Anterior cingulate cortex (tissue), 58 donors: ENCODE data around the gene KIAA1217.
A peak's percentile ranks its signal among the peaks of the same experiment; 100 is the strongest.

ENCODE experiments used
- DNase-seq, 58 donors: peaks; one replicate each; lab custom pipeline; 2025; lab: John Stamatoyannopoulos, UW

Gene KIAA1217

GRCh38 chr10:24207781-24208611 is 942 bp upstream of the KIAA1217 start:
- DNase-seq = no peak

GRCh38 chr10:24209432-24209771 is 464 bp downstream of the KIAA1217 start:
- no peak for DNase-seq

GRCh38 chr10:24209946-24210491 is 1.1 kb downstream of the KIAA1217 start:
- DNase-seq = peak in 1 of 58 donors; percentile 11

DNA sequence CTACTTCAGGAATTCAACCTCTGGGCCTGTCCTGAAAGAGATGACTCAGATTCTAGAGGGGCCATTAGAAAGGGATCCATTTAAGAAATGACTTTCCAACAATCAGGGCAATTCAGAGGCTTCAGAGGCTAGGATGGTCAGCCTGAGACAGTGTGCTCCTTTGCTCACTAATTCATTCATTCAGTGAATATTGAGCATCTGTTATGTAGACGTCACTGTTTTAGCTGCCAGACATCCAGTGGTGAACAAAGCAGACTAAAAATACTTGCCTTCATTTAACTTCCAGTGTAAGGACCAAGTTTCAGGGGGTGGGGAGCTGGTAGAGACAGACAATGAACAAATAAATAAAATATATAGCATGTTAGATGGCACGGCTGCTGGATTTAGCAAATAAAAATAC is 1.6 kb downstream of the KIAA1217 start:
- DNase-seq = no peak

GRCh38 chr10:24213266-24213665 is 4.3 kb downstream of the KIAA1217 start:
- no peak for DNase-seq

DNA sequence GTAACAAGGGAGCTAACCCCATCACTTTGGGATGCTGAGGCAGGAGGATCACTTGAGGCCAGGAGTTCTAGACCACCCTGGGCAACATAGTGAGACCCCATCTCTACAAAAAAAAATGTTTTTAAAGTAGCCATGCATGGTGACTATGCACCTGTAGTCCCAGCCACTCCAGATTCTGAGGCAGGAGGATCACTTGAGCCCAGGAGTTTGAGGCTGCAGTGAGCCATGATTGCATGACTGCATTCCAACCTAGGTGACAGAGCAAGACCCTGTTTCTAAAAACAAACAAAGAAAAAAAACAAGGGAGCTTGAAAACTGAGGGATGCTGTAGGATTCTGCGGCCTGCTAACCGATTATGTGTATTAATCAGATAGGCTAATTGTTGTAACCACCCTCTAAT is 4.9 kb downstream of the KIAA1217 start:
- no peak for DNase-seq

- no peak for DNase-seq
These were observed 5.8 kb downstream of the KIAA1217 start for GRCh38 chr10:24214762-24215161.

DNA sequence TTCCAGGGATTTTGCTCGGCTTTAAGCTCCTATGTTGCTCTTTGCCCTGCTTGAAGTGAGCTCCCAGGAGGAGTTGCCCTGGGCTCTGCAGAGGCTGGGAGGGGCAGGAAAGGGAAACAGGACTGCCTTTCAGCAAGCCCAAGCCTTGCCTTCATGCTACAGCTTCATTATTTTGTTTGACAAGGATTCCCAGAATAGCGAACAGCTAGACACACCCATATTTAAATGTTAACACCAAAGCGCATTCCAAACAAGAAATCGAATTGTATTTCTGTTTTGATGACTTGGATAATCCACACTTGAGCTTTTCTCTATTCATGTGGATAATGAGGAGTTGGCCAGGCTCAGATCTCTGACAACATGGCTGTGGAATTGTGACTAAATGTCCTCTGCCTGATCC is 6.3 kb downstream of the KIAA1217 start:
- DNase-seq = no peak

DNA sequence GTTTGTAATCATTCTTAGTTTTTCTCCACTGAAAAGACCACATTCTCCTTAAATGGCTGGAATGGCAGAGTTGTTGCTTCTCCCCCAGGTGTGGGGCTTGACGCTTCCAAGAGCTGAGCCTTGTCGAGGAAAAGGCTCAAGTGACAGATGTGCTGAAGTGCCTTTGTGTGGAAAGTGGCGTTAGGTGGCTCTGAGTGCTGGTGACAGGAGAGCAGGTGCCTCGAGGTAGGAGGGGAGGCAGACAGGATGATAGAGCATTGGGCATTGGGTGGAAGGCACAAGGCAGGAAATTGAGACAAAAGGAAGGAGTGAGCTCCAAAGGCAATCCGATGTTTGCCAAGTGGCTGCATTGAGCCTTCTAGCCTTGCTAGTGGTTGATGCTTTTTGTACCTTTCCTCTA is 6.7 kb downstream of the KIAA1217 start:
- no peak for DNase-seq

- no peak for DNase-seq
These were observed 11.0 kb downstream of the KIAA1217 start for GRCh38 chr10:24219963-24220362.

DNA sequence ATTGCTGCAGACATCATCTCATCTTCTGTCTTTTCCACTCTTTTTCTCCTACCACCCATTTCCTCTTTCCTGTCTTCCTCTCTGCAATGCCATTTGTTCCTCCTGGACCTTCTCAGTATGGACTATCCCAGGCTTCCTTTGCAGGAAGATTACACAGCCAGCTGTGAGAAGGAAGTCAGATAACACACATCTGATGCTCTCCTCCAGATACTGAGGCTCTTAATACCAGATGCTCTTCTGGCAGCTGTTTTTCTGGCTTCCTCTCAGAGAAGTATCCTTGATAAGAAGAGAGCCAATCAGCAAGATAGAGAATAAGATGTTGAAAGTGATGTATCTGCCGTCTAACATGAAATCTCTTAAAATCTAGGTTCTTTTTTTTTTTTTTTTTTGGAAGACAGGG is 14.4 kb downstream of the KIAA1217 start:
- DNase-seq = no peak

- DNase-seq = no peak
These were observed 15.0 kb downstream of the KIAA1217 start for GRCh38 chr10:24223953-24224352.

DNA sequence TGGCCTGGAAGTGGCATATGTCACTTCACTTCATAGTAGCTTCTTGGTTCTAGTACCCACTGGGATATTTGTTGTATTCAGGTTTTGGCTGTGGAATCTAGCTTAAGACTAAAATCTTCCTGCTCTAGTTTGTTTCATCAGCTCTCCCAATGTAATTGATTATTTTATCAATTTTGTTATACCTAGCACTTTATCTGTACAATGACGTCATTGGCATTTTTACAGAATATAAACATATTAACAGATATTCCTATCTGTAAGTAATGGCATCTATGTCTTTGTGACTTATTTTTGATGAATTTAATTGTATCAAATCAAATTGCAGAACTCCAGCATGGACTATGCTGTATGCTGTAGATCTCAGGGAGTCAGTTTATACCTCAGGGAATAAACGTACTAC is 19.7 kb downstream of the KIAA1217 start:
- DNase-seq = no peak

DNA sequence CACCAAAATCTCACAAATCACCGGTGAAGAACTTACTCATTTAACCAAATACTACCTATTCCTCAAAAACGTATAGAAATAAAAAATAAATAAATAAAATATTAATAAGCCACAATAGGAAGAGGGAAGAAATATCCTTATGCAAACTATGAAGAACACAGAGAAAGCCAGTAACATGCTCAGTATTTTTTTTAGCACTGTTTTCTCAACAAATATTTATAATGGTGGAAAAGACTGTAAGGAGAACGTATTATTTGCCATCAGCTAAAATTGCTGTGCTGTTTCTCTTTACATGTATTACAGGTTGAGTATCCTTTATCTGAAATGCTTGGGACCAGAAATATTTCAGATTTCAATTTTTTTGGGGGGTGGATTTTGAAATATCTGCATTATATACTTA is 21.0 kb downstream of the KIAA1217 start:
- DNase-seq = no peak

DNA sequence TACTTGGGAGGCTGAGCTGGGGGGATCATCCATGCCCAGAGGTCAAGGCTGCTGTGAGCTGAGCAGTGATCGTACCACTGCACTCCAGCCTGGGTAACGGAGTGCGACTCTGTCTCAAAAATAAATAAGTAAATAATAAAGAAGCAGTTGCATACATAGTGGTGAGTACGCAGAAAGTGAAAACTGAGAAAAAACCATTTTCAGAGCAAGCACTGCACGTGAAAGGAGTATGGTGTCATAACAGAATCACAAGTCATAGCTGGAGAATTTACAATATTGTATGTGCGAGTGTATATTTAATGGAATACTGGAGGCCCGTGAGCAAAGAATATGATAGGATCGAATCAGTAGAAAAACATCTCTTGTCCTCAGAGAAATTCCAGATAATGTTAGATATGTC is 22.3 kb downstream of the KIAA1217 start:
- DNase-seq = no peak

DNA sequence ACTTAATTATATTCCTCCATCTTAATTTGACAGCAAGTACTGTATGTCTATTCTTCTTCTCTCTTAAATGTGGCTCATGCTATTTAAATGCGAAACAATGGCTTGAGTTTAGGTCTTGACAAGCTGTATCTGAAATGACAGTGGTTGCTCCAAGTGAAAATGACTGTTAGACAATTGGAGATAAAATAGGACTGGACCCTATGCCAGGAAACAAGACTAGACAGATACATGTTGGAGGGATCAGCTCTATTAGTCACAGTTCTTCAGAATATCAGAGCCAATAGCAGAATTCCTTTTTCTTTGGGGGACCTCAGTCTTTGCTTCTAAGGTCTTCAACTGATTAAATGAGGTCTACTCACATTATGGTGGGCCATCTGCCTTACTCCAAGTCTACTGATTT is 25.8 kb downstream of the KIAA1217 start:
- DNase-seq = no peak

DNA sequence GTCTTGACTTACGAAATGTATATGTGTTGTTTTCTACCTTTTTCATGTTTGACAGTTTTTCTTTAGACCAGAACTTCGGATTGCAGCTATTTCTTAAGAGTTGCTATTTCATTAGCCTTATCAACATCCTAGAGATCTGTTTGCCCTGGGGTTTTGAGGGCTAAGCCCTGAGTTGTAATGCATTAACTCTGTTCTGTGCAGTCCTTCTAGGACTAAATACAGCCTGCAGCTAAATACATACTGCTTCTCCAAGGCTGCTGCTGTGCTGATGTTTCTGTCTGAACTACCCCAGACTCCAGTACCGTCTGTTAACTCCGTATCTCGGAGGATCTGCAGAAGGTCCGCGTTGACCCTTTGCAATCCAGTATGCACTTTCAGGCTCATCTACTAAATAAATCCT is 26.5 kb downstream of the KIAA1217 start:
- DNase-seq = no peak

- peak in 4 of 58 donors; percentile 1 to 7 (median 2) for DNase-seq
These were observed 29.0 kb downstream of the KIAA1217 start for GRCh38 chr10:24237801-24238395.

DNA sequence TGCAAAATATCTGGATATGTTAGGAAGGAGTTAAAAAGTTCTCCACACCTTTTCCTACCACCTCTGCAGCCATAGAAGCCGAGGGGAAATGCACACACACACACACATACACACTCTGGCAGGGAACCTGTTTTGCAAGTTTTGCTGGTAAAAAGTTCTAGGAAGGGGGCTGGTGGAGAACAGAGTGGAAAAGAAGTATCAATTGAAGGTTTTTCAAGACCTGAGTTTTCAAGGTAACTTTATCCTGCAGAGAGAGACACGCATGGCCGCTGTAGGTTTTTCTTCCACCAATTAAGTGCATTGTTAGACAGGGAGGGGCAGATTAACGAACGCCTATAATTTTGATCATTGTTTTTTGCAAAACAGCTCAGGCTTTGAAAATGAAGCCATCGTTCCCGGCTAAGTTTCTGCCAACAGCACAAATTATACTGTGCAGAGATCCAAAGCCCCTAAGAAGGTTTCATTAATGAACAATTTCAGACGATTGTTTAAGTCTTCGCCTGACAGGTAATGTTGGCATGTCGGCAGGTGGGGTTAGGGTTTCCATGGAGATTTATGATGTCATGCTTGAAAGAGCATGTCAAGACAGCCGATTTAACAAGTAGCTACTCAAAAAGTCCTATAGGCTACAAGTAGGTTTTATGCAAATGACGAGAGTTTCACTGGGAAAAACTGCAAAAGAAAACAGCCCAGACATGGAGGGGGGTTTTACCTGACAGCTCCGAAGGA is 29.7 kb downstream of the KIAA1217 start:
- DNase-seq = no peak

DNA sequence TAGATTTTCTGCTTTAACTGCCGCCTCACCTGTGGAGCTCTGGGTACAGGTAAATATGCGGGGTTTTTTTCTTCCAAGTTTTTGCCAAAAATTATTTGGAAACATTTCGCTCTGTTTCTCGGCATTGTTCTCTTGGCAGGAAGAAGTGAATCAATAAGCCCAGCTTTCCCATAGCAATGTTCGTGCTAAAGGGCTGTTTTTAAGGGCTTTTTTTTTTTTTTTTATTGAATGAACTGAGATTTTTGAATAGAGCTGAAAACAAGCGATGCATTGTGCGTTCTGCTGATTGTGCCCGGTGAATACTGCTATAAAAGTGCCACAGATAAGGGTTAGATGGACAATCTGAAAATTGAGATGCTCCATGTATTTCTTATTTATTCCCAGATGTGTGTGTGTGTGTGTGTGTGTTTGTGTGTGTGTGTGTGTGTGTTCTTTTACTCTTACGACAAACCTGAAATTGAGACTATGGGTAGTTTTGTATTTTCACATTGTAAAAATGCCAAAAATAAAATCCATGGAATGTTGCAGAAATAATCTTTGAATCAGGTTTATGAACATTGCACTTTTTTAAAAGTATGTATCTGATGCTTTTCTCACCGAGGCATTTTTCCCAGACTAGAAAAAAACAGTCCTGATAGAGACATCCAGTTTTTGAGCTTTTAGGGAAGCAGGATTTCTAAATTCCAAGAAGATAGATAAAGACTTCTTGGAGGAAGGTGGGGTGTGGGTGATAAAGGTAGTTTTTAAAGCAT is 30.5 kb downstream of the KIAA1217 start:
- DNase-seq = no peak
